ENCODE data around the gene ATP2B3. TPM values are rescaled to one million over a fixed set of nuclear protein-coding genes. Genes with fewer than 3 reads are reported as not detected.

ATP2B3 gene
- 0.92 TPM for polyA plus RNA-seq (2012; ENCODE audit: insufficient read length, low read depth)

DNA sequence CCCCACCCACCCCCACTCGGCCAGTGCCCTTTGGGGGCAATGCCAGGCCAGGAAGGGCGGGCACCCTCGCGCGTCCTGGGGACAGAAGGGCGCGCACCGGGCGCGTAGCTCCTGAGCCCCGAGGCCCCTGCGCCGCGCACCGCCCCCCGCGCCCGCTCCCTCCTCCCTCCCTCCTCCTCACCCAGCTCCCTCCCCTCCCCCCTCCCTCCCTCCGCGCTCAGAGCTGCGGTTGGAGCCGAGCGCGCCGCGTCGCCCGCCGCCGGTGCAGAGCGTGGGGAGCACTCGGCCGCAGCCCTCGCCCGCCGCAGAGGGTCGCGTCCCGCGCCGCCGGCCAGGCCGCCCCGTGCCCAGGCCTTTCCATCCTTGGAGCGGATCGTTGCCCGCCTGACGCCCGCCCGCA is at the start of gene ATP2B3:
ATP2B3 (plus strand) TSS at position 220 of the 400 bp plus-strand sequence. CDS start 18,606 bp downstream, outside the sequence.
- TF ChIP-seq POLR2AphosphoS5 (IDR thresholded peaks at IDR 0.05; ENCODE audit: low read depth, low read length) (no peak), SIN3A (IDR thresholded peaks at IDR 0.05; ENCODE audit: borderline replicate concordance, insufficient read depth, low read length) (no peak), FOXP2 (optimal IDR thresholded peaks at IDR 0.05; ENCODE audit: borderline replicate concordance, extremely low read depth, extremely low read length, insufficient read depth) (no peak), TAF1 (IDR thresholded peaks at IDR 0.05; ENCODE audit: borderline replicate concordance, insufficient read depth, low read length) (no peak)
- TF ChIP-seq, protein P1, sequence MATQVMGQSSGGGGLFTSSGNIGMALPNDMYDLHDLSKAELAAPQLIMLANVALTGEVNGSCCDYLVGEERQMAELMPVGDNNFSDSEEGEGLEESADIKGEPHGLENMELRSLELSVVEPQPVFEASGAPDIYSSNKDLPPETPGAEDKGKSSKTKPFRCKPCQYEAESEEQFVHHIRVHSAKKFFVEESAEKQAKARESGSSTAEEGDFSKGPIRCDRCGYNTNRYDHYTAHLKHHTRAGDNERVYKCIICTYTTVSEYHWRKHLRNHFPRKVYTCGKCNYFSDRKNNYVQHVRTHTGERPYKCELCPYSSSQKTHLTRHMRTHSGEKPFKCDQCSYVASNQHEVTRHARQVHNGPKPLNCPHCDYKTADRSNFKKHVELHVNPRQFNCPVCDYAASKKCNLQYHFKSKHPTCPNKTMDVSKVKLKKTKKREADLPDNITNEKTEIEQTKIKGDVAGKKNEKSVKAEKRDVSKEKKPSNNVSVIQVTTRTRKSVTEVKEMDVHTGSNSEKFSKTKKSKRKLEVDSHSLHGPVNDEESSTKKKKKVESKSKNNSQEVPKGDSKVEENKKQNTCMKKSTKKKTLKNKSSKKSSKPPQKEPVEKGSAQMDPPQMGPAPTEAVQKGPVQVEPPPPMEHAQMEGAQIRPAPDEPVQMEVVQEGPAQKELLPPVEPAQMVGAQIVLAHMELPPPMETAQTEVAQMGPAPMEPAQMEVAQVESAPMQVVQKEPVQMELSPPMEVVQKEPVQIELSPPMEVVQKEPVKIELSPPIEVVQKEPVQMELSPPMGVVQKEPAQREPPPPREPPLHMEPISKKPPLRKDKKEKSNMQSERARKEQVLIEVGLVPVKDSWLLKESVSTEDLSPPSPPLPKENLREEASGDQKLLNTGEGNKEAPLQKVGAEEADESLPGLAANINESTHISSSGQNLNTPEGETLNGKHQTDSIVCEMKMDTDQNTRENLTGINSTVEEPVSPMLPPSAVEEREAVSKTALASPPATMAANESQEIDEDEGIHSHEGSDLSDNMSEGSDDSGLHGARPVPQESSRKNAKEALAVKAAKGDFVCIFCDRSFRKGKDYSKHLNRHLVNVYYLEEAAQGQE (IDR thresholded peaks at IDR 0.05; ENCODE audit: insufficient read depth in 1 of 2, low read depth in 2 of 2, low read length in 2 of 2) = no peak

DNA sequence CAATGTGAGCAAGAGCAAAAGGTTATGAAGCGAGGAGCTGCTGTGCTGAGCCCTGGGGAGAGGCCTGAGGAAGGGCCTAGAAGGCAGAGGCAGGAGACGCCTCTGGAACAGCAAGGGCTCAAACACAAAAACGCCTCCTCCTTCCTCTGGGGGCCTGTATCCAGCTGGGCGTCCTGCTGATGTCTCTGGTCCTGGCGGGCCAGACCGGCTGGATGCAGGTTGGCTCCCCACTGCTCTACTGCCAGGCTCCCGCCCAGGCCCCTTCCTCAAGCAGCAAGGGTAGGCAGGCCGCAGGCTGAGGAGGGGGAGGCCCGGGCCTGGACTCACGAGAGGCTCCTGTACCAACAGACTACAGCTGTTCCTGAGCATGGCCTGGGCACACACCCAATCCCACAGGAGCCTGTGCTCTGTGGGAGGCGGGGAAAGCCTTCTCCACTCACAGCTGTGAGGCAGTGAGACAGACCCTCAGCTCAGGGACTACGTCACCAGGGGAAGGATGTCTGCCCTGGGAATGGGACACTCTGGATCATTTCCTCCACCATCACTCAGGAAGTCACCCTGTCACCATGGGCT is 49.3 kb upstream of the ATP2B3 start:
- TF ChIP-seq, protein P1 (IDR thresholded peaks at IDR 0.05; ENCODE audit: insufficient read depth in 1 of 2, low read depth in 2 of 2, low read length in 2 of 2) = no peak
- no peak for TF ChIP-seq FOXP2 (optimal IDR thresholded peaks at IDR 0.05; ENCODE audit: borderline replicate concordance, extremely low read depth, extremely low read length, insufficient read depth)
- no peak for TF ChIP-seq TAF1 (IDR thresholded peaks at IDR 0.05; ENCODE audit: borderline replicate concordance, insufficient read depth, low read length)
- no peak for TF ChIP-seq SIN3A (IDR thresholded peaks at IDR 0.05; ENCODE audit: borderline replicate concordance, insufficient read depth, low read length)
- no peak for TF ChIP-seq POLR2AphosphoS5 (IDR thresholded peaks at IDR 0.05; ENCODE audit: low read depth, low read length)

DNA sequence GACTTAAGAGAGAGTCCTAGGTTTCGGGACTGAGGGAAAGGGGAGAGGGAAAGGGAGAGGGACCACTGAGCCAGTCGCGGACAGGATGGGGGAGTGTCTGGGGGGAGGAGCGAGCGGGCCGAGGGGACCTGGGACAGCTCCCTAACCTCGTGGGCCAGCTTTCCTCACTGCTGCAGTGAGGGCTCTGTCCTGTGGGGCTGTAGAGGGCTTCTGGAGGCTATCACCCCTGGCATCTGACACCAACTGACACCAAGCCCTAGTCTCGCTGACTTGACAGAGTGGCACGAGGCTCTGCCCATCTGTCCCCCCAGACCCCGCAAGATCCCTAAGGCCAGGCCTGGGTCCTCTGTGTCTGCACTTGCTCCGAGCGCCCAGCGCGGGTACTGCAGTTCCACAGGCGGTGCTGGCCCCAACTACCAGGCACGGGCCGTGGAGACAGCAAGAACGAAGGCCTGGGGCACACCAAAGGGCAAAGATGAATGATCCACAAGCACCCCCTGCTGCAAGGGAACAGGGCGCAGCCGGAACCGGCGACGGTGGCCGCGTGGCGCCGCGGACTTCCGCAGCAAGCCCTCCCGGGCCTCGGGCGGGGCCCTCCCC is 47.5 kb upstream of the ATP2B3 start:
- TF ChIP-seq SIN3A (IDR thresholded peaks at IDR 0.05; ENCODE audit: borderline replicate concordance, insufficient read depth, low read length) (peak; percentile 85; the same call in 1 of the 2 replicates), FOXP2 (optimal IDR thresholded peaks at IDR 0.05; ENCODE audit: borderline replicate concordance, extremely low read depth, extremely low read length, insufficient read depth) (no peak), TAF1 (IDR thresholded peaks at IDR 0.05; ENCODE audit: borderline replicate concordance, insufficient read depth, low read length) (no peak), POLR2AphosphoS5 (IDR thresholded peaks at IDR 0.05; ENCODE audit: low read depth, low read length) (no peak)
- TF ChIP-seq, protein P1 (IDR thresholded peaks at IDR 0.05; ENCODE audit: insufficient read depth in 1 of 2, low read depth in 2 of 2, low read length in 2 of 2) = peak in 1 of 2 experiments; percentile 90; a peak in 2 of 4 replicates

DNA sequence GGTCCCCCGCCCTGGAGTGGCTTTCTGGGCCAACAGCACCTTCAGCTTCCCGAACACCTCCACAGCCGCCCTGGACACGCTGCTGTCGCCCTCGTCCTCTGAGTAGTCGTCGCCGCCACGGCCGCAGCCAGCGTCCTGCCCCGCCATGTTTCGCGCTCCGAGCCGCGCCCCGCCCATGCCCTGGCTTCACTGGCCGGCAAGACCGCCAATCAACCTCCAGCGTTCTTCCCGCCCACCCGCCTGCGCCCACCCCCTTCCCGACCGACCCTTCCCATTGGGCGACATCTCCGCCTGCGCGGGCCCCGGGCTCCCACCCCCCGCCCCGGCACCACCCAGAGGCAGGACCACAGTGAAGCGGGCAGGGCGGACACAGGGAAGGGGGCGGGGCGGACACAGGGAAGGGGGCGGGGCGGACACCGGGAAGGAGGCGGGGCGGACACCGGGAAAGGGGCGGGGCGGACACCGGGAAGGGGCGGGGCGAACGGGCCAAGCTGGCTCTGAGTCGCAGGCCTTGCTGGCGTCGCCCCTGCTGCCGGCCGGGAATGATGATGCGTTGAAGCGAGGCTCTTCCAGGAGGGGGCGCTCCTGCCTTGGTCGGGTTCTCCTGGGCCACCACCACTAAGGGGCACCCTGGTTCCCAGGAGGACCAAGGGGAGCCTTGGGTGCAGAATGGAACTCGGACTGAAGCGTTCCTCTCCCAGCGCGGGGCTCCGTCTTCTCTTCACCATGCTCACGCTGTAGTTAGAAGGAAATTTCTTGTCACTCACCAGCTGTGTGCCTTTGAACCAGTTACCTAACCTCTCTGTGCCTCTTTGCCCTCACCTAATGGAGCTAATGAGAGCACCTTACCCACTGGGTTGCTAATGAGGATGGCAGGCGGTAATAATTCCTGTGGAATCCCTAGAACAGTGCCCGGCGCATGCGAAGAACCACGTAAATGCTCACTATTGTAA is 46.8 kb upstream of the ATP2B3 start, which contains the start of gene HAUS7:
HAUS7 (minus strand) TSS at position 166 of the 953 bp plus-strand sequence; CDS start at position 147, 19 bp downstream.
- TF ChIP-seq FOXP2 (optimal IDR thresholded peaks at IDR 0.05; ENCODE audit: borderline replicate concordance, extremely low read depth, extremely low read length, insufficient read depth) (no peak), TAF1 (IDR thresholded peaks at IDR 0.05; ENCODE audit: borderline replicate concordance, insufficient read depth, low read length) (no peak), POLR2AphosphoS5 (IDR thresholded peaks at IDR 0.05; ENCODE audit: low read depth, low read length) (no peak), SIN3A (IDR thresholded peaks at IDR 0.05; ENCODE audit: borderline replicate concordance, insufficient read depth, low read length) (no peak)
- TF ChIP-seq, protein P1 (IDR thresholded peaks at IDR 0.05; ENCODE audit: insufficient read depth in 1 of 2, low read depth in 2 of 2, low read length in 2 of 2) = no peak

Data from PFSK-1 (cell line).